ENCODE data around the gene ZC3H7A. TPM values are rescaled to one million over a fixed set of nuclear protein-coding genes. Genes with fewer than 3 reads are reported as not detected.

Gene ZC3H7A
- total RNA-seq, 1 donor from 2014 or later = 25.6 TPM

DNA sequence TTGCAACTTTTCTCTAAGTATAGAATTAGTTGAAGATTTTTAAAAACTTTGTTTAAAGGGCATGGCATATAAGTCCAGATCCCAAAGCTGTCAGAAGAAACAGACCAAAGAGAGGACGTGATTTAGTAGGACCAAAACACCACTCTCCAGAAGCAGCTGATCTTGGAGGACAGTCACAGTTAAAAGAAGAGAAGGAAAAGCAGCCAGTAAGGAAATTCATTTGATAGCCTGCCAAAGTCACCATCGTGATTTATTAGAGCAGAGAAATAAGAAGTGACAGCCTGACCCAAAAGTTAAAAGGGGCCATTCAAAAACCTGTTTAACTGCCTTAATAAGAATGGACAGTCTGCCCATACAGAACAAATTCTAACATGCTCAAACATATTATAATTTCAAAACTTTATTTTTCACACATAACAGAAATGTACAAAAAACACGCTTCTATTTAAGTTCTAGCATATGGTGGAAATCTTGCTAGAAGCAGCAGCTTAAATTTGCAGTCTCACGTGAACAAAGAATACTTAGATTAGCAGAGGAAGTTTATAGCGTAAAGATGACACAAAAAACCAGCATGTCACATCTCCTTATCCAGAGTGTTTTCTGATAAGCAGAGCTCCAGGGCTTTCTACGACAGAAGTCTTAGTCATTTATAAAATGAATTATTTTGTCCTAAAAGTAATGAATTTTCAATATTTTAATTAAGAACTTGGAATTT is 91.6 kb downstream of the ZC3H7A start:
- H3K4me1 ChIP-seq = peaks cover 56% of the 10 kb centered on the region
- intact Hi-C loops (cut with micrococcal nuclease) = no loop called here
- H3K36me3 ChIP-seq = peaks cover 17% of the 10 kb centered on the region
- no peak overlapping the region for H3K4me3 ChIP-seq
- peak overlapping the region; percentile 86 for H3K27ac ChIP-seq (replicated peaks)
- DNase-seq = no peak
- no peaks in the 10 kb centered on the region for H3K9me3 ChIP-seq (replicated peaks)
- H3K27me3 ChIP-seq (ENCODE audit: low read depth) = no peaks in the 10 kb centered on the region
- TF ChIP-seq, protein P1, sequence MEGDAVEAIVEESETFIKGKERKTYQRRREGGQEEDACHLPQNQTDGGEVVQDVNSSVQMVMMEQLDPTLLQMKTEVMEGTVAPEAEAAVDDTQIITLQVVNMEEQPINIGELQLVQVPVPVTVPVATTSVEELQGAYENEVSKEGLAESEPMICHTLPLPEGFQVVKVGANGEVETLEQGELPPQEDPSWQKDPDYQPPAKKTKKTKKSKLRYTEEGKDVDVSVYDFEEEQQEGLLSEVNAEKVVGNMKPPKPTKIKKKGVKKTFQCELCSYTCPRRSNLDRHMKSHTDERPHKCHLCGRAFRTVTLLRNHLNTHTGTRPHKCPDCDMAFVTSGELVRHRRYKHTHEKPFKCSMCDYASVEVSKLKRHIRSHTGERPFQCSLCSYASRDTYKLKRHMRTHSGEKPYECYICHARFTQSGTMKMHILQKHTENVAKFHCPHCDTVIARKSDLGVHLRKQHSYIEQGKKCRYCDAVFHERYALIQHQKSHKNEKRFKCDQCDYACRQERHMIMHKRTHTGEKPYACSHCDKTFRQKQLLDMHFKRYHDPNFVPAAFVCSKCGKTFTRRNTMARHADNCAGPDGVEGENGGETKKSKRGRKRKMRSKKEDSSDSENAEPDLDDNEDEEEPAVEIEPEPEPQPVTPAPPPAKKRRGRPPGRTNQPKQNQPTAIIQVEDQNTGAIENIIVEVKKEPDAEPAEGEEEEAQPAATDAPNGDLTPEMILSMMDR (IDR thresholded peaks at IDR 0.05; ENCODE audit: borderline replicate concordance) = no peak

Other genes starting within 250 kb of the ZC3H7A start
- 55.6 TPM for gene LITAF, start 210.3 kb downstream of the ZC3H7A start, total RNA-seq
- gene SNN, start 128.8 kb downstream of the ZC3H7A start, total RNA-seq = 28.2 TPM
- gene TXNDC11, start 54.4 kb downstream of the ZC3H7A start, total RNA-seq = 23.9 TPM
- gene RSL1D1, start 54.3 kb upstream of the ZC3H7A start, total RNA-seq = 117 TPM
- gene GSPT1, start 118.7 kb upstream of the ZC3H7A start, total RNA-seq = 82.3 TPM
- 0.77 TPM for gene NPIPB2, start 144.8 kb upstream of the ZC3H7A start, total RNA-seq
- not detected for gene TNFRSF17, start 168.0 kb upstream of the ZC3H7A start, total RNA-seq
- 13.2 TPM for gene SNX29, start 179.5 kb upstream of the ZC3H7A start, total RNA-seq